Activated CD4-positive, alpha-beta T cell treated with anti-CD3 and anti-CD28 coated beads for 1 hour (primary cell): ENCODE data around the gene ADPRM.
A peak's percentile ranks its signal among the peaks of the same experiment; 100 is the strongest.
"Not testable (repeated sequence)": the region's sequence is repeated elsewhere in the genome, so short reads cannot be mapped to it uniquely, and the experiment has no call there.

Source experiments
- DNase-seq: peaks from one replicate; pipeline ENCODE4 v3.0.0-alpha.2; 2020

The ADPRM gene, protein sequence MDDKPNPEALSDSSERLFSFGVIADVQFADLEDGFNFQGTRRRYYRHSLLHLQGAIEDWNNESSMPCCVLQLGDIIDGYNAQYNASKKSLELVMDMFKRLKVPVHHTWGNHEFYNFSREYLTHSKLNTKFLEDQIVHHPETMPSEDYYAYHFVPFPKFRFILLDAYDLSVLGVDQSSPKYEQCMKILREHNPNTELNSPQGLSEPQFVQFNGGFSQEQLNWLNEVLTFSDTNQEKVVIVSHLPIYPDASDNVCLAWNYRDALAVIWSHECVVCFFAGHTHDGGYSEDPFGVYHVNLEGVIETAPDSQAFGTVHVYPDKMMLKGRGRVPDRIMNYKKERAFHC

DNA sequence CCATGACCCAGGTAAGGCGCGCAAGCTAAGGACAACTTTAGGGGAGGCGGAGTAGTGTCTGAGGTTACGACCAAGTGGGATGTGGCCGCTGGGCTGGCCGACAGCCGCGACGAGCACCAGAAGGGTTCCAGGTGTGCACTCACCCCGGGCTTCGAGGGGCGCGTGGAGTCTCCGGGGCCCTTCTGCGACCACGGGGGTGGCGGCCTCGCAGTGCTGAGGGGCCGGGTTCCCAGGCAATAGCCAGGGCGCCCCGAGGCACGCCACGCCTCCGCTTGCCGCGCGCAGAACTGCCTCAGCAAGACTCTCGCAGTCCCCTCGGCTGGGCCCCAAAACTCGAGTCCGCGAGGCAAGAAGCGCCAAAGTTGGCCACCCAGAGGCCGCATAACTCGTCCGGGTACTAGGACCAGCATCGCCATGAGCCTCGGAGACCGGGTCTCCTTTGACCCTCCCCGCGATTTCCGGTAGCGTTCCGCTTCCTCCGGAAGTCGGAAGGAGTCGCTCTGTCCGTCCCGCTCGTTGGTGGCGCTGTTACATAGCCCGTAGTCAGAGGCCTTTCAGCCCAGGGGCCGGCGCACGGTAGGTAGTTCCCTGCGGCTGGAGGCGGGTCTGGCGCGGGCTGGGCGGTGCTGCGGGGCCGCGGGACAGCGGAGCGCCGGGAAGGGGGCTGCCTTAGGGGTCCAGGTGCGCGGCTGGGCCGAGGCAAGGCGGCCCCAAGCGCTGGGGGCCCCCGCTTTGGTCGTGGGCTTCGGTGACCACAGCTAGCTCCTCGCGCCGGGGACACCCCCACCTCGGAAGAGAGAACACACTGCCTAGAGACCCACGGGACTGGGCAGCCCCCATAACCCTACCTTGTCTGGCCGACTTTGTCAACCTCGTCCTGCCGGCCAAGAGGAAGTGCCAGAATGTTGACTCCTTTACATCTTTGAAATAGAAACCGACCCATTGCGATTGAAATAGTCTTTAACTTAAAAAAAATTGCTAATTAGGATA lies at the start of gene ADPRM, which contains the start of gene SCO1:
Gene ADPRM, plus strand, starts transcription at position 503 of the 990 bp plus-strand sequence. CDS start 7,333 bp downstream, outside the sequence.
Gene SCO1, minus strand, starts transcription at position 442 of the 990 bp plus-strand sequence. Its CDS starts 26 bp downstream, at position 416.
- DNase-seq, result peak; percentile 82

DNA sequence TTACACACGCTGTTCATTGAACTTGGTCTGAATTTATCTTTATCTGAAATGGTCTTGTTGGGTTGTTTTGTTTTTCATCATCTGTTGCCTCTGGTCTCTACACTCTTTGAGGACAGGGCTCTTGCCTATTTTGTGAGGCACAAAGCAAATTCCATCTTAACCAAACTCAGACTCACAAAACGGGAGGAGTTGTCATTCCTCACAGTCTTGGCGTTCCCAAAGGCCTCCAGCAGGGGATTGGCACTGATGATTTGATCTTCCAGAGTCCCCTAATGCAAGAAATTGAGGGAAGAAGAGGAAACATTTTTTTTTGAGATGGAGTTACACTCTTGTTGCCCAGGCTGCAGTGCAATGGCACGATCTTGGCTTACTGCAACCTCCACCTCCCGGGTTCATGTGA lies 49.0 kb upstream of the ADPRM start:
- DNase-seq, result no peak

- no peak for DNase-seq
These were observed 48.4 kb upstream of the ADPRM start for GRCh38 chr17:10648956-10649355.

GRCh38 chr17:10649602-10650001 lies 47.8 kb upstream of the ADPRM start:
- no peak for DNase-seq

DNA sequence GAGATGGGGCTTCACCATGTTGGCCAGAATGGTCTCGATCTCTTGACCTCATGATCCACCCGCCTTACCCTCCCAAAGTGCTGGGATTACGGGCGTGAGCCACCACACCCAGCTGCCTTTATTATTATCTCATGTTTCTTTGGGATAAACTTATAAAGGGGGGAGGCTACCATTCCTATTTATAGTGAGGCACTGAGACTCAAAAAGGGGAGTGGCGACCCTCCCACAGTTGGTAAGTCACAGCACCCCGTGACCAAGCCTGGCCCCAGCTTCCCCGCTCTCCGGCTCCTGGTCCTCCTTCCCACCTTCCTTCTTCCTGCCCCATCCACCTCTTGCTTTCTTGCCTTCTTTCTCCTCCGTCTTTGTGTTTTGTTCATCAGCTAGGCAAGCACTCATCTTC lies 45.5 kb upstream of the ADPRM start:
- no peak for DNase-seq

DNA sequence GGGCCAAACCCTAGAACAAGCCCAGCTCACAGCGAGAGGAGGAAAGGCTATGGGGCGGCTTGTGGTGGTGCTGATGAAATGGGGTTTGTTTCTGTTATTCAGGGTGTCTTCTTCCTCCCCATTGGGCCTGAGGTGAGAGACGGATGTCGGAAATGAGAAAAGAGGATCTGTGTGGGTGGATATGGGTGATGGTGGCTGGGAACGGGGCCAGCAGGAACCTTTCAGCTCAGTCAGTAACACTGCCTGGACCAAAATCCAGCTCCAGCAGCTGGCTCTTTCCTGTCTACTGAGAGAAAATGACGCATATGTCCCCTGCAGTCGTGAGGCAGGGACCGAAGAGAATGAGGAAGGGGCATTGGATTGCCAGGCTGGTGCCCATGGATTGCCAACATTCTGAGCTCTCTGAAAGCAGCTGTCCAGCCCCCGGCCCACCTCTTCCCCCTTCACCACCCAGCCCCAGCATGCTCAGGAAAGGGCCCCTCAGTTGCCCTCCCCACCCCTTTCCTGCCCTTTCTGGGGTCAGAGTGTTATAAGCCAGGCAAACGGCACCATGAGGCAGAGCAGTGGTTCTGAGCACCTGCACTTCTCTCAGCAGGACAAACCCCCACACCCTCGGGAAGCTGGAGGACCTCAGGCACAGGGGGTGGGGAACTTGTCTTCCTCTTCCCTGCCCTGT lies 44.3 kb upstream of the ADPRM start:
- DNase-seq, result no peak

DNA sequence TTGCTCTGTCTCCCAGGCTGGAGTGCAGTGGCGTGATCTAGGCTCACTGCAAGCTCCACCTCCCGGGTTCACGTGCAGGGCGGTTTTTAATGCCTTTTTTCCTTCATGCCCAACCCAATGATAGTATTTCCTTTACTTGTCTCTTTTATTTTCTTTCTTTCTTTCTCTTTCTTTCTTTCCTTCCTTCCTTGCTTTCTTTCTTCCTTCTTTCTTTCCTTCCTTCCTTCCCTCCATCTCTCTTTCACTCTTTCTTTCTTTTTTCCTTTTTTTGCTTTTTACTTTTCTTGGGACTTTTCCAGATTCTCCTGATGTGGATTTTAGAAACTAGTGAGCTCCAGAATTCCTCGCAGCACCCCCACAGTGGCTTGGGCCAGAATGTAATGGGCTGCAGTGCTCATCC lies 43.4 kb upstream of the ADPRM start:
- no peak for DNase-seq

- DNase-seq, result no peak
These were observed 40.2 kb upstream of the ADPRM start, which contains the start of gene MYH3 for GRCh38 chr17:10657148-10657547. Gene MYH3, minus strand, starts transcription at chr17:10657309. Its CDS starts 2,245 bp downstream, at chr17:10655064.

DNA sequence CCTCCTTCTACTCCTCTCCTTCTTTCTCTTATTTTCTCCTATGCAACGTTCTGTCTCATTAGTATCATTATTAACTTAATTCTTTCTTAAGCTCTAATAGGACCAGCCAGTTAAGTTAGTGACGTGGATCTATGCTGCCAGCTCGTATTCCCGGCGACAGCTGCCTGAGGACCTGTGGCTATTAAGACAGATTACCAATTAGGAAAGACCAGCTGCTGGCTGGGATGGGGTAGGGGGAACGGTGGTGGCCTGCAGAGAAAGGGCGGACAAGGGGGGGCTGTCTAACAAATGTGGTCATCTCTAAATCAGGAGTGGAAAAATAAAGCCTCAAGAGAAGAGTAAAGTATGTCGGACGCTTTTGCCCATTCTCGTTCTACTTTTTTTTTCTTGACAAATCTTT lies 39.5 kb upstream of the ADPRM start:
- no peak for DNase-seq

DNA sequence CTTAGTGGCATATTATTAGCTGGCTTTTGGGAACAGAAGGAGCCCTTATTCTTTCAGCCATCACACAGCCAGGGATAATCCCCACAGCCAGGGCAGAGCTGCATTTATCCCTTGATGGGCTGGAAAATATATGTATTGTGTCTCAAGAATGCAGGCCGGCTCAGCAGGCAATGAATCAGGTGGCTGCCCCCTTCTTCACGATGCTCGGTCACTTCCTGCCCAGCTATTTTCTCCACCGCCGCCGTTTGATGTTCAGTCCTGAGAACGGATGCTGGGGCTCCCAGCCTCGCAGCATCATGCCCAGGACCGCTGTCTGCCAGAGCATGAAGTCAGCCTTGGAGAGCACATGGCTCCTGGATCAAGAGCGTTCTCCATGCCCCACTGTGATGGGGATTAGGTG lies 36.0 kb upstream of the ADPRM start:
- no peak for DNase-seq

DNA sequence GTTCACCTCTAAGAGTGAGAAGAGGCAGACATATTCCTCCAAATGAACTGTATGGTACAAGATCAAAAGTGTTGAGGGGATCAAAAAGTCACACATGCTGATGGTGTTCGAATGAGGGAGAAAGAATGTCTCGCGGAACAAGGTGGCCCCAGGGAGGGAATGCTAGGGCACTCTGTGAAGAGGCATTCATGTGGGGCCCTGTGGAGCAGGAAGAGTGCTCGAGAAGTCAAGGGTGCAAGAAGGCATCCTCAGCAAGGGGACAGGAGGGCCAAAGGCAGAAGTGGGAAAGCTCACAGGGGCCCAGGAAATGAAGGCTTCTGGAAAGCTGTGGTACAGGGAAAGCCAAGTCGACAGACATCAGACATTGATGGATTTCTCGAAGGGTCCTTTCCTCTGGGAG lies 34.2 kb upstream of the ADPRM start:
- DNase-seq, result no peak

- DNase-seq, result no peak
These were observed 32.8 kb upstream of the ADPRM start for GRCh38 chr17:10664571-10664970.

- no peak for DNase-seq
These were observed 30.5 kb upstream of the ADPRM start for GRCh38 chr17:10666906-10667305.

- no peak for DNase-seq
These were observed 28.6 kb upstream of the ADPRM start for GRCh38 chr17:10668775-10669174.

- no peak for DNase-seq
These were observed 24.1 kb upstream of the ADPRM start for GRCh38 chr17:10673312-10673711.

- DNase-seq, result no peak
These were observed 22.7 kb upstream of the ADPRM start for GRCh38 chr17:10674704-10675103.

DNA sequence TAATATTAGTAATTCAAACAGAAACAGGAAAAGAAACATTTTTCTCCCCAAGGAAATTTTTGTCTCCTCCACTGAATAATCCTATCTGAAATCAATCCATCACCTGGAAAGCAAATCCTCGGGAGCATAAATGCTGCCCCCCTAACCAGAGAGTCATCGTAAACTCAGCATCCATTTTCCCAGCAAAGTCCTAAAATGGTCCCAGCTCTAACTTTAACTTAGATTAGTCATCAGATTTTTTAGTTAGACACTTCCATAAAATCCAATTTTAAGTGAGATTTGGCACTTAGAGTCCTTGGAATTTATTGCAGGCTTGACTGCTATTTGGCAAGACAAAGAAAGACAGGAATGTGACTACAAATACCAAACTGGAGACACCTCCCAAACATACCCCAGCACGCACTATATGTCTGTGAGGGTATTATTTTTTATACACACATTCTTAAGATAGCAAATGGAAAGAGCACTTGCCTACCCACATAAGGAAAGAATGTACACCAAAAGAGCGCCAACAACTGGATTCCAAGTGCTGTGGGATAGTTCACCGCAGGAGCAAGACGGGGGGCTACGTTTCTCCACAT lies 15.4 kb upstream of the ADPRM start:
- no peak for DNase-seq

GRCh38 chr17:10683853-10684252 lies 13.5 kb upstream of the ADPRM start:
- DNase-seq, result no peak

DNA sequence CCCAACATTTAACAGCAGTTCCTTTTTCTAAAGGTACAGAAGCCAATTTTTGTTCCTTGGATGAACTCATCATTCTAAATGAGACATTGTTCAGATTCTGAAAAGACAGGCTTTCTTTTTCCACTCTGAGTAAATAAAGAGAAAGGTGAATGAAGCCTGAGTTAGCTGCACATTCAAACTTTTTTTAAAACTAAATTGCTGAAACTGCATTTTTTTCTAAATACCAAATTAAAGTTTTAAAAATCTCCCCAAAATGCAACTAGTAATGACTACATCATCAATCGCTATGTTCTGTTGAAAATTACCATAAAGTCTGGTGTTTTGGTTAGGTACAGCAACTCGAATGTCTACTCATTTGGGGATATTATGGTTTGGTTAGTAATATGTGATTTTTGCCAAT lies 9.9 kb upstream of the ADPRM start:
- DNase-seq, result no peak

GRCh38 chr17:10695875-10696407 lies 1.5 kb upstream of the ADPRM start:
- DNase-seq, result not testable (repeated sequence)

DNA sequence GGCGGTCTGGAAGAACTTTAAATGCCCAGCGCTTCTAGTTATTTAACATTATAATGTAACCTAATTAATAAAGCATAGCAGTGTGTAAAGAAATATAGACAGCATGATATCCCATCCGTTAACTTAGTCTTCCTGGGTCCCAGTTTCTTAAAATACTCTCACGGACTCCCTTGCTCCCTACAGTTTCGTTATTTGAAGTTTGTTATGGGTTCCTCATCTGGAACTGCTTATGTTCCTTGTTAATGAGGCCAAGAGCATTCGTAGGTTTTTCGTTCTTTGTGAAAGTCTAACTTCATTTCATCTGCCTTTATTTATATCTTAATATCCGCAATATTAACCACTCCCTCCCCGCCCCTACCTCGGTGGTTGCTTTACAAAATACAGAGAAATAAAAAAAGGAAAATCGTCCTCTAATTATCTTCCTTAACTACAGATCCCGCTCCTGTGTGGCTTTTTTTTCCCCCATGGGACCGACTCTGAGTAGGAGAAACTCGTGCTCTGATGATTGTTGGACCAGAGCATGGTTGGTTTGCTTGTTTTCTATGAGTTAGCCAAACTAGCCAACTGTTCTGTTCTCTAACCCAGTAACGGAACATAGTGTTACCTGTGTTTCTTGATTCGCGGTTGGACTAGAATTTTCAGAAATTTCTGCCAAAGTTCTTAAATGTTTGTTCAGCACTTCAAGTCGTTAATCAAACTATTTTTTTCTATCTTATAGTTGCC lies 863 bp downstream of the ADPRM start:
- no peak for DNase-seq

DNA sequence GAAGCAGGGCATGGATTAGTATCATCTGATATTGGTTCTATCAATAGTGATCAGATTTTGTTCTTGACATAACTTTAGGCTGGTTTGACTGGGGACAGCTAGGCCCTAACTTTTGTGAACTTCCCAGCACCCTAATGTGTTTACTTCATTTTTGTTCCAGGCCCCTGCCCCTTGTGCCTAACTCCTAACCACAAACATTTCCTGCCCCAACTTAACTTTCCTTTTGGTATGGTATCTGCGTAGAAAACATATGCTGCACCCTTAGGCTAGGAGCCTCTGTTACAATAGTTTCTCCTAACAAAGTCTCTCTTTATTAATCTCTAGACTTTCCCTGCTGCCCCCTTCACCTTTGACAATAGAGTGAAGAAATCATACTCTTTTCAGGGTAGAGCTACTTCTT lies 2.5 kb downstream of the ADPRM start:
- DNase-seq, result no peak
